HCT116 (cell line): ENCODE data around the gene PCLO.

Experiments
- CEBPB ChIP-seq: IDR thresholded peaks from 2 replicates; pipeline ENCODE4 v1.6.1; 2012; ENCODE audit warnings: low read depth
- EGR1 ChIP-seq: IDR thresholded peaks from 2 replicates; pipeline ENCODE4 v1.6.1; 2012; ENCODE audit warnings: low read depth
- EZH2 ChIP-seq: fragments of 200-600 bp; sonication (generic); IDR thresholded peaks from 2 replicates; pipeline ENCODE4 v1.6.1; 2017; ENCODE audit warnings: antibody characterized with exemption, mixed run types
- EZH2phosphoT487 ChIP-seq: fragments of 200-600 bp; IDR thresholded peaks from 2 replicates; pipeline ENCODE4 v1.6.1; 2018; ENCODE audit warnings: antibody characterized with exemption, borderline replicate concordance
- FOSL1 ChIP-seq: IDR thresholded peaks from 2 replicates; pipeline ENCODE4 v1.6.1; 2012; ENCODE audit warnings: low read depth
- JUND ChIP-seq: IDR thresholded peaks from 2 replicates; pipeline ENCODE4 v1.6.1; 2012
- POLR2A ChIP-seq: IDR thresholded peaks from 2 replicates; pipeline ENCODE4 v1.7.0; 2011; ENCODE audit warnings: borderline replicate concordance; ENCODE audit not compliant: insufficient read depth, insufficient read length; ENCODE audit errors: extremely low read depth
- POLR2AphosphoS5 ChIP-seq: IDR thresholded peaks from 2 replicates; pipeline ENCODE4 v1.6.1; 2011; ENCODE audit warnings: mild to moderate bottlenecking, low read depth, low read length, moderate library complexity
- RAD21 ChIP-seq: IDR thresholded peaks from 2 replicates; pipeline ENCODE4 v1.6.1; 2012; ENCODE audit warnings: low read depth, mild to moderate bottlenecking
- SIN3A ChIP-seq: IDR thresholded peaks from 2 replicates; pipeline ENCODE4 v1.6.1; 2012; ENCODE audit warnings: low read depth
- TCF7L2 ChIP-seq: IDR thresholded peaks from 2 replicates; pipeline ENCODE4 v1.7.0; 2011; ENCODE audit warnings: borderline replicate concordance, inconsistent platforms; ENCODE audit not compliant: insufficient read depth, insufficient read length; ENCODE audit errors: extremely low read depth
- TF ChIP-seq, protein P1 (sequence below), 3 experiments: fragments of 200-600 bp in 1 of 3; sonication (generic) in 1 of 3; IDR thresholded peaks in 2 of 3; conservative IDR thresholded peaks in 1 of 3; 2 replicates each; pipeline ENCODE4 v1.5.1; 2012 to 2017; ENCODE audit warnings: low read depth in 2 of 3, low read length in 2 of 3, antibody characterized with exemption in 1 of 3, borderline replicate concordance in 1 of 3, control low read depth in 1 of 3, mild to moderate bottlenecking in 1 of 3, mixed read lengths in 1 of 3, mixed run types in 1 of 3, moderate library complexity in 1 of 3; ENCODE audit not compliant: insufficient read depth in 1 of 3
- TF ChIP-seq, protein P2 (sequence below): IDR thresholded peaks from 2 replicates; pipeline ENCODE4 v1.6.1; 2012
- TF ChIP-seq, protein P3 (sequence below): IDR thresholded peaks from 2 replicates; pipeline ENCODE4 v1.6.1; 2011; ENCODE audit warnings: mild to moderate bottlenecking, low read length, moderate library complexity; ENCODE audit not compliant: insufficient replicate concordance; ENCODE audit errors: extremely low read depth

DNA sequence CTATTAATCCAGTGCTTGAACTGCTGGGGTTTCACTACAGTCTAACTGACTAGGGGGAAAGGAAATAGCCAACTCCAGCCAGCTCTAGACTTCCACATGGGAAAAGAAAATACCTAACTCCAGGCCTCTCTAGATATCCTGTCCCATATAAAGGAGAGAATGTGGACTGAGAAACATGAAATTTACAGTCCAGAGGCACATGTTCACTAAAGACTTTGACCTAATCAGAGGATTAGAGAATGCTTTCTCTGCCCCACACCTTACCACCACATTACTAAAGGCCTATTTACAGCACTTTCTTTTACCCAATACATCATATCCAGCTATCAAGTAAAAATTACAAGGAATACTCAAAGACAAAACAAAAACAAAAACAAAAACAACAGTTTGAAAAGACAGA, 164.2 kb downstream of the PCLO start:
- TF ChIP-seq, protein P1, sequence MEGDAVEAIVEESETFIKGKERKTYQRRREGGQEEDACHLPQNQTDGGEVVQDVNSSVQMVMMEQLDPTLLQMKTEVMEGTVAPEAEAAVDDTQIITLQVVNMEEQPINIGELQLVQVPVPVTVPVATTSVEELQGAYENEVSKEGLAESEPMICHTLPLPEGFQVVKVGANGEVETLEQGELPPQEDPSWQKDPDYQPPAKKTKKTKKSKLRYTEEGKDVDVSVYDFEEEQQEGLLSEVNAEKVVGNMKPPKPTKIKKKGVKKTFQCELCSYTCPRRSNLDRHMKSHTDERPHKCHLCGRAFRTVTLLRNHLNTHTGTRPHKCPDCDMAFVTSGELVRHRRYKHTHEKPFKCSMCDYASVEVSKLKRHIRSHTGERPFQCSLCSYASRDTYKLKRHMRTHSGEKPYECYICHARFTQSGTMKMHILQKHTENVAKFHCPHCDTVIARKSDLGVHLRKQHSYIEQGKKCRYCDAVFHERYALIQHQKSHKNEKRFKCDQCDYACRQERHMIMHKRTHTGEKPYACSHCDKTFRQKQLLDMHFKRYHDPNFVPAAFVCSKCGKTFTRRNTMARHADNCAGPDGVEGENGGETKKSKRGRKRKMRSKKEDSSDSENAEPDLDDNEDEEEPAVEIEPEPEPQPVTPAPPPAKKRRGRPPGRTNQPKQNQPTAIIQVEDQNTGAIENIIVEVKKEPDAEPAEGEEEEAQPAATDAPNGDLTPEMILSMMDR (IDR thresholded peaks at IDR 0.05 in 2 of 3, conservative IDR thresholded peaks at IDR 0.05 in 1 of 3; ENCODE audit: borderline replicate concordance in 1 of 3, insufficient read depth in 1 of 3, low read depth in 2 of 3, low read length in 2 of 3): no peak
- TF ChIP-seq FOSL1 (no peak), TCF7L2 (no peak), POLR2A (no peak), EZH2 (no peak), SIN3A (no peak), JUND (no peak), EZH2phosphoT487 (no peak), EGR1 (no peak), RAD21 (no peak), POLR2AphosphoS5 (no peak), CEBPB (no peak)
- TF ChIP-seq, protein P2, sequence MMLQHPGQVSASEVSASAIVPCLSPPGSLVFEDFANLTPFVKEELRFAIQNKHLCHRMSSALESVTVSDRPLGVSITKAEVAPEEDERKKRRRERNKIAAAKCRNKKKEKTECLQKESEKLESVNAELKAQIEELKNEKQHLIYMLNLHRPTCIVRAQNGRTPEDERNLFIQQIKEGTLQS: no peak
- TF ChIP-seq, protein P3, sequence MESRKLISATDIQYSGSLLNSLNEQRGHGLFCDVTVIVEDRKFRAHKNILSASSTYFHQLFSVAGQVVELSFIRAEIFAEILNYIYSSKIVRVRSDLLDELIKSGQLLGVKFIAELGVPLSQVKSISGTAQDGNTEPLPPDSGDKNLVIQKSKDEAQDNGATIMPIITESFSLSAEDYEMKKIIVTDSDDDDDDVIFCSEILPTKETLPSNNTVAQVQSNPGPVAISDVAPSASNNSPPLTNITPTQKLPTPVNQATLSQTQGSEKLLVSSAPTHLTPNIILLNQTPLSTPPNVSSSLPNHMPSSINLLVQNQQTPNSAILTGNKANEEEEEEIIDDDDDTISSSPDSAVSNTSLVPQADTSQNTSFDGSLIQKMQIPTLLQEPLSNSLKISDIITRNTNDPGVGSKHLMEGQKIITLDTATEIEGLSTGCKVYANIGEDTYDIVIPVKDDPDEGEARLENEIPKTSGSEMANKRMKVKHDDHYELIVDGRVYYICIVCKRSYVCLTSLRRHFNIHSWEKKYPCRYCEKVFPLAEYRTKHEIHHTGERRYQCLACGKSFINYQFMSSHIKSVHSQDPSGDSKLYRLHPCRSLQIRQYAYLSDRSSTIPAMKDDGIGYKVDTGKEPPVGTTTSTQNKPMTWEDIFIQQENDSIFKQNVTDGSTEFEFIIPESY: no peak
